SKM-1 treated with dmso at 0.1 percent for 144 hours (cell line): Measurements from ENCODE around the gene SCUBE2.

Experiments used
- DNase-seq: peaks from one replicate; lab custom pipeline; 2025; ENCODE audit not compliant: unreplicated experiment; lab: John Stamatoyannopoulos, UW

Gene SCUBE2

DNA sequence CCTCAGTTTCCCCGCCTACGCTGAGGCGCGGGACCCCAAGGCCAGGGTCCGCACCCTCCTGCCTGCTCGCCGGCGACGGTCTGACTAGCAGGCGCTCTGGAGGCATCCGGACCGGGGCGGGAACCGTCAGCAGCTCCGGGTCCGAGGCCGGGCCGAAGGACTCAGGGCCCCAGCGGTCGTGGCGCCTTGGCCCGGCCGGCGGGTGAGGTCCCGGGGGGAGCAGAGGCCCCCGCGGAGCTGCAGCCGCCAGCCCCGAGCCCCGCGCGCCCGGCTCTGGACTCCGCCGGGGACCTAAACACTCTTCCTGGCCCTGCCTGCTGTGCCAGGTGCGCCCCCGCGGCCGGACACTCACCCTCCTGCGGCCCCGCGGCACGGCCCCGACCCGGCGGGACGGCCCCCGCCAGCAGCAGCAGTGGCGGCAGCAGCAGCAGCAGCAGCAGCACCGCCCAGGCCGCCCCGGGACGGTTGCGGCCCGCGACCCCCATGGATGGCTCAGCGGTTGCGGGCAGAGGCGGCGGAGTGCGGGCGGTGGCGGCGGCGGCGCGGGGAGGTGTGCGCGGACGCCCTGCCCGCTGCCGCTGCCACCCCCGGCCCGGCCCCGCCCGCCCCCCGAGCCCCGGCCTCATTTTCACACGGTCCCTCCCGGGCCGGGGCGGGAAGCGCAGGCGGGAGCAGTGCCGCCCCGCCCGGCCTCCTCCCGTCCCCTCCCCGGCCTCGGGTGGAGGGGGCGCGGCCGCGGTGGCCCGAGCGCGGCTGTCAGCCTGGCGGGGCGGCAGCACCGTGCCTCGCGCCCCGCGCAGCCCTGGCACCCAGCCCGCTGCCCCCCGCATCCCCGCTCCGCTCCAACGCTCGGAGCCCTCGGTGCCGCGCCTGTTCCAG is at the start of gene SCUBE2:
Gene SCUBE2, minus strand, starts transcription at position 556 of the 879 bp plus-strand sequence. Its CDS starts 71 bp downstream, at position 485.
- no peak for DNase-seq

DNA sequence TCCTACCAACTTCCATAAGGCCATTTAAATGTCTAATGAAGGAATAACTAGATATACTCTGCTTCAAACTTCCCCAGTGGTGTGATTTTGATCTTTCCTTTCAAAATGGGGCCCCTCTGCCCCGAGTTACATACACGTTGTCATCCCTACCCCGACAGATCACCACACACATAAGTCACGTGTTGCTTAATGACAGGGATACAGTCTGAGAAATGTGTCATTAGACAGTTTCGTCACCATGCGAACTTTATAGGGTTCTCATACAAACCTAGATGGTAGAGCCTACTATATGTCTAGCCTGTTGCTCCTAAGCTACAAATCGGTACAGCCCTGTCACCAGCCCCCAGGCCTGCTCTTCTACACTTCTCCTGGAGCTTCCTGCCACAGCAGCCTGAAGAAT is 49.8 kb upstream of the SCUBE2 start:
- DNase-seq = no peak

DNA sequence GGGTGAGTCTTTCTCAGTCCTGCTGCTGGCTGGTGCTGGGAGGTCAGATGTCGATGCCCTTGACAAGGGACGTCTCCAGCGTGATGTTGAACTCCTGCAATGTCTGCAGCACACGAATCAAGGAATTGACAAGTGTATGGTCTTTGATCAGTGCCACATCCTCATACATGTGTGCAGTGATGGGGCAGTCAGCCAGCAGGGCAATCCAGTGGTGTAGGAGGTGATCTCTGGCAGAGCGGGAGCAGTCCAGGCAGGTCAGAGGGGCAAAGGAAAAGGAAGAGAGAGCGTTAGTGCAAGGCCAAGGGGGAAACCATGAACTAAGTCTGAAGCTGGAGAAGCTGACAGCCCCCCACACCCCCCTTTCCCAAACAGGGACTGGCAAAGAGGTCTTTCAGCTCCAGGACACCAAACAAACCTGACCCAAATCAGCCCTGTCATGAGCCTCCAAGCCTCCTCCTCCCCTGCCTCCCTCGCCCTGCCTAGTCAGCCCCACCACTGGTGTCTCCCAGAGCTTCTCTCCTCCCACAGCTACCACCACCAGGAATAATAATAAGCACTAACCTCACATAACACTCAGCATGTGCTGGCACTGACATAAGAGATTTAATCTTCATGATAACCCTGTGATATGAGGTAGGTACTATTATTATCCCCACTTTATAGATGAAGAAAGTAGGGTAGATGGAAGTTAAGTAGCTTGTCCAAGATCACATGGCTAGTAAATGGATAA is 48.4 kb upstream of the SCUBE2 start:
- DNase-seq = no peak

DNA sequence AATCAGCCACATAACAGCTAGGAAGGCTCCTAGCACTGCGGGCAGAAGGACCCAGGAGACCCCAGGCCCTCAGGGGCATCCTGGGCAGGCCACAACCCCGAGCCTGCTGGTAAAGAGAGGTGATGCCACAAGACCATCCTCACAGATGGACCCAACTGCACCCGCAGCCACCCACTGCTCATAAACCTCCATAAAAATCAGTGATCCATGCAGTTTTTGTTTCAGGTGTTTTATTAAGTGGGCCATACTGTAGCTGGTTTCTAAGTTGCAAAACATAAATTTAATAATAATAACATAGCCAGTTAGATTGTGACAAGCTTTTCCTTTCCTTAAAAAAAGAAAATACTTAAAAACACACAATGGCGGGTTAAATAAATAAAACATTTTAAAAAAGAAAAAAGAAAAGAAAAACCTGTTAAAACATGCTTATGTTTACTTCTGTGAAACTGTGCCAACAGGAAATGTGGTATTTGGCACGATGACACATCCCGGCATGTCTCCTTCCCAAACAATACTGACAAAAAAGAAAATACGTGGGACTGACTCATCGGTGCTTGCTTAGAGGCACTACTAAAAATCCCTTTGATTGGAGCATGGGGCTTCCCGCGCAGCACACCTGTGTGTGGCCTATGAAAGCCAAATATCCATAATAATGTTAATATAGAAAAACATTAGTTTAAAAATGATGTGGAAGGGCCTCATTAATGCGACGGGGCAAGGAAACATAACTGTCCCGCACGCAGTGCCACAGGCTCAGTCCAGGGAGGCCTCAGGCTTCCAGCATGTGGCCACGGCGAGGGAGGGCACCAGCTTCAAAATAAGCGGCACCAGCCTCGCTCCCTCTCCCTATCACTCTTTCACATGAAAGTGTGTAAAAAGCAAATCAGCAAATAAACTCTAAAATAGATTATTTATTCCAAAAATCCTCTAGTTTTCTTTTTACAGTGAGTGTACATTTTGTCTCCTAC is 47.5 kb upstream of the SCUBE2 start:
- DNase-seq = no peak

DNA sequence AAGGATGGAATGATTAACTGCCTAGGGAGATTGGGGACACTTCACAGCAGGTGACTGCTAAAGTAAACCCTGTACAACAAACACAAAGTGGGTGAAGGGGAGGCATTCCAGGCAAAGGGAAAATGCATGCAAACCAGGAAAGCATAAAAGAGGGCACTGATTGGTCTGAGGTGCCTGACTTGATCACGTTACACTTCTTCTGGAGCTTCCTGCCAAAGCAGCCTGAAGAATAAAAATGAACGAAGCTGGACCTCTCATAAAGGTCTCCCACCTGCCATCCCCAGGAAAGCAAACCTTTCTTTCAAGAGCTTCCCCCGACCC is 46.7 kb upstream of the SCUBE2 start:
- no peak for DNase-seq

DNA sequence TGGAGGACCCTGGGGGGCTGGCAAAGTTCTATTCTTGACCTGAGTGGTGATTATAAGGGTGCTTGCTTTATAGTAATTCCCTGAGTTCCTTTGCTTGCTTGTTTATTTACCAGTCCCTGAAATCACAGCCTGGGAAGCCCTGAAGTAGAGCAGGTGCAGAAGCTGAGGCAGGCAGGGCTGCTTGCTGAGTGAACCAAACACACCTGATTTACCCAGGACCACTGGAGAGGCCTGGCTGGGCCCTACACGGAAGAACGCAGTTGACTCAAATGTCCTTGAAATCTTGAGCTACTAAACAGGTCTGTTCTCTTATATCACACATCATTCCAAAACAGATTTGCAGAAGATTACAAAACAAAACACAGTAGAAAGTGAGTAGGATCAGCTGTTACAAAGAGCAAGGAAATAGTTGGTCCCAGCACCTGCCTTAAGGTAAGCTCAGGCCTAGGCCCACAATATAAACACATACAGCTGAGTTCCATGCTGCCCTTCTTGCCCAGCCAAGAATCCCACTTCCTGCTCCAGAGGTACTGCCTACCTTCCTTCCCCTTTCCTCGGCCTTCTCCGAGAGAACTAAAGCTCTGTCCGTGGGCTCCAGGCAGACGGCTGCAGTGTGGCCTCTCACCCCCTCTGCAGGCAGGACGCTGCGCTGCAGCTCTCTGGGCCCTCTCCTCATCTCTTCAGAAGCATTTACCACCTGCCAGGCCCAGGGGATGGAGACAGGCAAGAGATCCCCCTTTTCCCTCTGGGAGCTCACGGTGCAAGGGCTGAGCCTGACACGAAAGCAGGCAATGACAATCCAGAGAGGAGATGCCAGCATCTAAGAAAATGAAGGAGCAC is 46.1 kb upstream of the SCUBE2 start:
- peak; percentile 67 for DNase-seq

DNA sequence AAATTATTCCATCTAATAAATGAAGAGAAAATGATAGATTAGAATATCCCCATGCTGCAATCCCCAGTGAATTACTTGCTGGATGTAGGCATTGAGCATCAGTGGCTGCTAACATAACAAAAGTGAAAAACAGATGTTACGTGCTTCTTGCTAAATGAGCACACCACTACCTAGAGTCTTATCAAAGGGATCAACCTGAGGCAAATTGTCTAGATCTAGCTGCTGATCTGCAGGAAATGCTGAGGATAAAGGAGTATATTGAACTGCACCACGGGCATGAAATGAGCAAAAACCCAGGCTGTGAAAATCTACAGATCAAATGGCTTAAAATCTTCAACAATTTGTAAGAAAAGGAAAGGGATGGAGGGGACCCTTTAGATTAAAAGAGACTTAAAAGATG is 45.3 kb upstream of the SCUBE2 start:
- no peak for DNase-seq

DNA sequence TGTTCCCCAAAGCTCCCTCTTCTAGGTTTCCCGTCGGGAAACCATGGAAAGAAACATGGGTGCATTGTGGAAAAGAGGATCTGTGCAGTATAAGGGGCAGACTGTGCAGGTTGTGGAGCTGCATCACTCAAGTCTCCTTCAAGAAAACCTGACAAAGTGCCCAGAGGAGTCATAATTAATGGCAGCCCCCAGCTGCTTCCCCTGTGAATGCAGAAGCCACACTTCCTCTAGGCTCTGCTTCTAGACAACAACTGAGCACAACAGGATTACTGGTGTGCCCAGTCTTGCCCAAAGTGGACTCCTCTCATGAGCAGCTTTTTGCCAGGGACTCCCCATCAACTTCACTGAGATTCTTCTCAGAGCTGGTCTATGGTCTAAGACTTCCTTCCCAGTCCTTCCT is 42.6 kb upstream of the SCUBE2 start:
- DNase-seq = no peak

DNA sequence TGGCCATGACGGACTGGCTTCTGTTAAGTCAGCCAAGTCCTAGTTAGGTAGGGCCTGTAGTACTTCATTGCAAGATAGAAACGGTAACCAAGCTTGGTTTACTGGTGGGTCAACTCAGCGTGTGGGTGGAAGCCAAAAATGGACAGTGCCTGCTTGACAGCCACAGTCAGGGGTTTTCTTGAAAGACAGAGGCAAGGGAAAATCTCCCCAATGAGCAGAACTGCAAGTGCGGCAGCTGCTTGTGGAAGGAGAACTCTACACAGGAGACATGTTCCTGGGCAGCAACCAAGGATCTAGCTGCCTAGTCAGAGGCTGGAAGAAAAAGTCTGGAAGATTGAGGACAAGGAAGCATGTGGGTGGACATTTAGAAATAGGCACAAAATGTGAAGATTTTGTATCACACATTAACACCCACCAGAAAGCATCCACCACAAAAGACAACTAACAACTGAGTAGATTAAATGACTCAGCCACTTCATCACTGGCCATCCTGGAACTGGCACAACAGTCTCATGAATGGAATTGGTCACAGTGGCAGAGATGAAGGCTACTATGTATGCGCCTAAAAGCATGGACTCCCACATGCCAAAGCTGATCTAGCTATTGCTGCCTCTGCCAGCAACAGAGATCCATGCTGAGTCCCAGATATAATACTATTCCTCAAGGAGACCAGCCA is 40.9 kb upstream of the SCUBE2 start:
- DNase-seq = no peak

DNA sequence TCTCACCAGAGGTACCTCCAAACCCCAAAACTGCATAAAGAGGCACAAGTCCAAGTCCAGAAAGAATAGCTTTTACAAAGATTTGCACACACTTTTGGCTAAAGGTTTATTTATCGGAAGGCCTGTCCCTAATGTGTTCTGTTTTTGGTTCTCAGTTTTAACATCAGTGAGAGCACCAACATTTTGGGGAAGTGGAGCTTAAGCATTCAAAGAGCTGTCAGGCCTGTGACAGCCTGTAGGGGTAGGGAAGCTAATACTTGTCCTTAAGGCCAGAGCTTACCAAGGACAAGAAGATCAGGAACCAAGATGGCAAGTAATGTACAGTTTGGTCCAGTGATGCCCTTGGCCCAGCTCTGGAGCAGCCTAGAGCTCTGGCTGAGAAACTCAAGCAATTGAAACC is 38.9 kb upstream of the SCUBE2 start:
- peak; percentile 56 for DNase-seq

DNA sequence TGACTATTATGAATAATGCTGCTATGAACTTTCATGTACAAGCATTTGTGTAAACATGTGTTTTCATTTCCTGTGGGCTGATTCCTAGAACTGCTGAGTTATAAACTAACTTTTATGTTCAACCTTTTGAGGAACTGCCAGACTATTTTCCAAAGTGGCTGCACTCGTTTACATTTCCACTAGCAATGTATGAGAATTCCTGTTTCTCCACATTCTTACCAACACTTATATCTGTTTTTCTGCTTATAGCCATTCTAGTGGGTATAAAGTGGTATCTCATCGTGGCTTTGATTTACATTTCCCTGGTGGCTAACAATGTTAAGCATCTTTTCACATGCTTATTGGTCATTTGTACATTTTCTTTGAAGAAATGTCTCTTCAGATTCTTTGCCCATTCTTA is 35.2 kb upstream of the SCUBE2 start:
- no peak for DNase-seq

DNA sequence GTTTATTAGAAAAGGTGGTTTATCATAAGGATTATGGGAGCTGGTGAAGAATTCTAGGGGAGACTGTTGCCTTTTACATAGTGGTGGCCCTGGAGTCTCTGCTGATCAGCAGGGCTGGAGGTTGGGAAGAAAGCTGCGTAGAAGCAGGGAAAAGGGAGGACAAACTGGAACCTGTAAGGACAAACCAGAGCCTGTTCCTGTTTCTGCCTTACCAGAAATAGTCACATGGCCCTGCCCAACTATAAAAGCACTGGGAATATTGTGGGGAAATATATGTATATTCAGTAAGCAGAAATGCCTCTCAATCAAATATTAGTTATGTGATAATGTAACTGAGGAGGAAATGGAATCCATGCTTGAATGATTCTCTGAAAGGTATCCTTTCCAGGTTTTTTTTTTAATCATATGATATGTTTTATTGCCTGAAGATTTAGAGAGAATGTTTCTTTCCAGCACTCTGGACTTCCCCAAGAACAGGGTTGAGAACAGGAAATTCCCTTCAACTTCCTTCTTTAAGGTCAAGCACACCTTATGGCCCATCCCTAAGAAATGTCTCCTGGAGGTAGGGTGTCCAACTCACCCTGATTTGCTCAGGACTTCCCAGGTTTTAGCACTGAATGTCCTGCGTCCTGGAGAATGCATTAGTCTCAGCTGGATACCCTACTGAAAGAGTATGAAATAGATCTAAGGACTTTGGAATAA is 33.9 kb upstream of the SCUBE2 start:
- DNase-seq = no peak

DNA sequence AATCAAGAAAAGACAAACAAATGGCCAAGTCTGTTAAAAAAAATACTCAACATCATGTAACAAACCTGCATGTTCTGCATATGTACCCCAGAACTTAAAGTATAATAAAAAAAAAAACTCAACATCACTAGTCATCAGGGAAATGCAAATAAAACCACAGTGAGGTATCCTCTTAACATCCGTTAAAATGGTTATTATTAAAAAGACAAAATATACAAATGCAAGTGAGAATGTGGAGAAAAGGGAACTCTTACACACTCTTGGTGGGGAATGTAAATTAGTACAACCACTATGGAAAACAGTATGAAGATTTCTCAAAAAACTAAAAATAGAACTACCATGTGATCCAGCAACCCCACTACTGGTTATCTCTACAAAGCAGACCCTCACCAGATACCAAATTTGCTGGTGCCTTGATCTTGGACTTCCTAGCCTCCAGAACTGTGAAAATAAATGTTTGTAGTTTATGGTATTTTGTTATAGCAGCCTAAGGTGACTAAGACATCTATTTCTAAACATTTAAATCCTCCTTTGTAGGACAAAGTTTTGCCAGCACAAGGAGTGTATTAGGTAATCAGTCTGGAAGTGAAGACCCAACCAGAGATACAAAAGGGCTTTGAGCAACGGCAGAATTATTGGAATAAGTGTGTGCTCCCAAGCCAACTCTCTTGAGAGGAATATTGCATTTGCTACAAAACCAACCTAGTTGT is 32.4 kb upstream of the SCUBE2 start:
- DNase-seq = no peak

DNA sequence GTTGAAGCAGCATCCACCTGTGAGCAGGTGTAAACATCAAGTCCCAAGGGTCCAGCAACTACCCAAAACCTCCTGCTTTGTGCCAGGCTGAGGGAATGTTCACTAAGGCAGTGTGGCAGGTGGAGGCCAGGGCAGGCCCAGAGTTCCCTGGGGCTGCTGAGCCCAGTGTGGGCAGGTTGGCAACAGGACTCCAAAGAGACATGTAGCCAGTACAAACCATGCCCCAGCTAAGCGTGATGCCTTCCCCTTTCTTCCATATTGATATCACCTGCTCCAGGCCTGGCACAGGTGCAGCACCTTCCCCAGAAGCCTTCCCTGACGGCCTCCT is 30.0 kb upstream of the SCUBE2 start:
- no peak for DNase-seq

DNA sequence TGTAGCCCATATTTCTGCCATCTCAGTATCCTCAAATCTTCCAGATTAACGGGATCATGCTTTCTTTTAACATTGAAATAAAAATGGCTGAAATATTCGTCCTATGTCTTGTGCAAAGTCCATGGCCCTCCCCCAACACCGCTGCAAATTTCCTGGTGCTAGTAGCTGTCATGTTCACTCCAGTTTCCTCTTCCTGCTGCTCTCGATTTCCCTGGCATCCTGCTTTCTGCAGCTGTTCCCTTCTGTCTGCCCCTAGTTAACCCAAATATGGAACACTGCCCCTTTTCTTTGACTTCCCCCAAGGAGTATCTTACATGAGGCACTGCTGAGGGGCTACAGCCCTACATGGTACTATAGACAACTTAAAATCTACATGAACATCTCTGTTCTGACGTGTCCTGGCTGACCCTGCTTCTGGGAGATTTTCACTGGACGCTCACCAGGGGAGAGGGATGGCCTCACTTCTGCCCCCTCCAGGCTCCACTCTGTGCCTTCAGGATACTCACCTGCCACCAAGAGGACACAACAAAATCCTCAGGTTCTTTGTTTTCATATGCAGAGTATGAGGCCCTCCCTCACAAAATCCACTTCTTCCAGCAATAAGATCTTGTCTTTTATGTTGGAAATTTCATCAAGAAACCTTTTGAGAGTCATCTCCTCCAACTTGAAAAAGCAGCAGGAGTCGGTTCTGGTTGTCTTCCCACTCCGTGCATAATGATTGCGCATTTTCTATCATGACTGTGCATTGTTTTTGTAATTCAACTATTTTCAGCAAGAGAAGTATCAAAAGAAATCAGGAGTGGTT is 29.5 kb upstream of the SCUBE2 start:
- DNase-seq = peak; percentile 9

DNA sequence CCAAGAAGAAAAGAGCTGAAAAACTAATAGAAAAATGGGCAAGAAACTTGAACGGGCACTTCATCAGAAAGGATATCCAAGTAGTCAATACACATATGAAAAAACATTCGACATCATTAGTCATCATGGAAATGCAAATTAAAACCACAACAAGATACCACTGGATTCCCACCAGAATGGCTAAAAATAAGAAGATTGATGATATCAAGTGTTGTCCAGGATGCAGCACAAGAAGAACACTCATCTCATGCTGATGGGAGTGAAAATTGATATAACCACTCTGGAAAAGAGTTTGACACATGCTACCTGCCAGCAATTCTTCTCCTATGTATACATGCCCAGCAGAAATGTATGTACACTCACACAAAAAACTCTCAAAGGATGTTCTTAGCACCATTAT is 26.9 kb upstream of the SCUBE2 start:
- DNase-seq = no peak

DNA sequence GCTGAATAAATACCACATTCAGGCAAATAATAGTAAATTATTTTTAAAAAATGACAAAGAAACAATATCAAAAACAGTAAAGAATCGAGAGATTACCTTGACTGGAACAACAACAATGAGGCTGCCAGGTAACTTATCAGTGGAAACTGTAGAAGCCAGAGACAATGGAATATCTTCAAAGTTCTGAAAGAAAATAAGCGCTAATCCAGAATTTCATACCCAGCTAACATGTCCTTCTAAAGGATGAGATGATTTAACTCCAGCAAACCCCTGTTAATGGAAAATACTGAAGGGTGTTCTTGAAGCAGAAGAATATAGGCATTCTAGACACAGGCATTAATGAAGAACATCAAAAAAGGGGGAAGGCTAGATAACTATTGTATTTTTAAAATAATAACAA is 20.7 kb upstream of the SCUBE2 start:
- DNase-seq = no peak
